Measurements from ENCODE around the gene CYB561.

- TF ChIP-seq CTCF (conservative IDR thresholded peaks at IDR 0.05; ENCODE audit: low read depth, low read length), result no peak
- no peak for TF ChIP-seq EZH2 (IDR thresholded peaks at IDR 0.05; ENCODE audit: low read length, unreplicated experiment)
Observed at GRCh38 chr17:63455417-63455816, 9.3 kb upstream of the CYB561 start.
